Measurements from ENCODE around the gene PTTG1. TPM values are rescaled to one million over a fixed set of nuclear protein-coding genes. Genes with fewer than 3 reads are reported as not detected.

Gene PTTG1
- polyA plus RNA-seq (2013): 157 and 174 TPM in 2 replicates

DNA sequence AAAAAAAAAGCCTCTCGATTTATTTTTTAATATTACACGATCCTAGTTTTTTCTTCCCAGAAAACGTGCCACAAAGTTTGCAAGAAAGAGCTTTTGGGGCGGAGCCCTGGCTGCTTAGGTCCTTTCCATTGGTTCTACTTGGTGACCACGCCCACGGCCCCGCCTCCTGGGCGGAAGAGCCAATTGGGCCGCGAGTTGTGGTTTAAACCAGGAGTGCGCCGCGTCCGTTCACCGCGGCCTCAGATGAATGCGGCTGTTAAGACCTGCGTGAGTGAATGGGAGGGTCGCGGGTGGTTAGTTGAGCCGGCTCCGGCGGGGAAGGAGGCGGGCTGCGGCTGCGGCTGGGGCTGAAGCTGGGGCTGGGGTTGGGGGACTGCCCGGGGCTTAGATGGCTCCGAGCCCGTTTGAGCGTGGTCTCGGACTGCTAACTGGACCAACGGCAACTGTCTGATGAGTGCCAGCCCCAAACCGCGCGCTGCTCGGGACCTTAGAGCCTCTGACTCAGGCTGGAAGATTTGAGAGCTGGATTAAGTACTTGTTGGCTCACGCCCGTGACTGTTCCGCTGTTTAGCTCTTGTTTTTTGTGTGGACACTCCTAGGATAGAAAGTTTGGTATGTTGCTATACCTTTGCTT is at the start of gene PTTG1:
Gene PTTG1, plus strand, starts transcription at position 231 of the 634 bp plus-strand sequence. CDS start 458 bp downstream, outside the sequence.
- Histone ChIP-seq H3K4ac (ENCODE audit: low read depth, low read length) (peak within 1 kb of the TSS; percentile 44), H3K27ac (ENCODE audit: low read depth, low read length) (peak within 1 kb of the TSS; percentile 58), H2BK120ac (ENCODE audit: insufficient read depth, low read length, poor library complexity) (no peak within 1 kb of the TSS), H3K9me3 (ENCODE audit: insufficient read depth, low read depth, low read length) (no peaks in the 10 kb centered on the region), H4K91ac (ENCODE audit: low read depth, low read length) (peak within 1 kb of the TSS; percentile 28), H2AK5ac (ENCODE audit: low read length) (no peak within 1 kb of the TSS), H3K27me3 (ENCODE audit: insufficient read depth, low read length) (no peaks in the 10 kb centered on the region), H2BK5ac (ENCODE audit: low read depth, low read length, poor library complexity) (peak within 1 kb of the TSS; percentile 35), H3K14ac (ENCODE audit: low read length) (no peak within 1 kb of the TSS), H2BK12ac (ENCODE audit: low read length) (no peak within 1 kb of the TSS), H3K4me2 (ENCODE audit: low read length) (peak within 1 kb of the TSS; percentile 77), H4K12ac (ENCODE audit: low read depth, low read length) (no peak within 1 kb of the TSS), H4K8ac (ENCODE audit: low read depth, low read length) (peak within 1 kb of the TSS; percentile 62), H3K79me1 (ENCODE audit: low read length) (peaks cover 6% of the 10 kb centered on the region), H3K36me3 (ENCODE audit: control insufficient read depth in 1 of 2, insufficient read depth in 2 of 2, low read length in 2 of 2) (peaks cover 2 to 3% of the 10 kb centered on the region in 2 experiments), H3K18ac (ENCODE audit: low read length) (peak within 1 kb of the TSS; percentile 8), H3K23ac (ENCODE audit: low read length) (no peak within 1 kb of the TSS), H2AFZ (ENCODE audit: insufficient read depth, low read length, poor library complexity) (peak within 1 kb of the TSS; percentile 86), H3K79me2 (ENCODE audit: control insufficient read depth, insufficient read depth, low read length, poor library complexity) (peaks cover 4% of the 10 kb centered on the region), H3K4me1 (ENCODE audit: control insufficient read depth in 1 of 2, insufficient read depth in 2 of 2, low read length in 2 of 2) (peaks cover 4 to 10% of the 10 kb centered on the region in 2 experiments), H3K4me3 (ENCODE audit: low read depth, low read length) (peak within 1 kb of the TSS; percentile 78), H3K9ac (ENCODE audit: low read length) (peak within 1 kb of the TSS; percentile 75)
- DNase-seq: peak; percentile 94 to 98
- WGBS (ENCODE audit: extremely low coverage, insufficient coverage, insufficient read length): no CpG with 5 or more reads among the region's 39 CpGs

DNA sequence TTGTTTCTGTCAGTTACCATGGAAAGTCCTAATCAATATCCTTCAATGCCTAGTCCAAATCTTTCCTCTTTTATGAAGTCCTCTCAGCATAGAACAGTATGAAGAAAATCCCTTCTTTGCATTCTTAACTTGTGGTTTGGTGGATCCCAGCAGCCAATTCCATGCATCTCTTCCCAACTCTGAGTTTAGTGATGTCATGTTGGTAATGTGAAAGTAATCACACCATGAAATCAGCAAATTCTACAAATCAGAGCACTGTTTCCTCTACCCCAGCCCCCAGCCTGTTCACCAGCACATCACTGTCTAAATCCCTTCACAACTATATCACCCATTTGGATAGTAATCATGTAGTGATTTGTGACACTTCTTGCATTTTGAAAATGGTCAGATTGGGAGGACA is 46.5 kb upstream of the PTTG1 start:
- Histone ChIP-seq H3K9me3 (ENCODE audit: insufficient read depth, low read depth, low read length) (no peaks in the 10 kb centered on the region), H3K79me2 (ENCODE audit: control insufficient read depth, insufficient read depth, low read length, poor library complexity) (no peaks in the 10 kb centered on the region), H3K14ac (ENCODE audit: low read length) (no peak overlapping the region), H3K4me3 (ENCODE audit: low read depth, low read length) (no peak overlapping the region), H3K27ac (ENCODE audit: low read depth, low read length) (no peak overlapping the region), H3K27me3 (ENCODE audit: insufficient read depth, low read length) (peaks cover 8% of the 10 kb centered on the region), H2BK5ac (ENCODE audit: low read depth, low read length, poor library complexity) (no peak overlapping the region), H4K8ac (ENCODE audit: low read depth, low read length) (no peak overlapping the region), H4K12ac (ENCODE audit: low read depth, low read length) (no peak overlapping the region), H3K4me1 (ENCODE audit: control insufficient read depth in 1 of 2, insufficient read depth in 2 of 2, low read length in 2 of 2) (peaks cover 2 to 3% of the 10 kb centered on the region in 2 experiments), H3K23ac (ENCODE audit: low read length) (no peak overlapping the region), H3K79me1 (ENCODE audit: low read length) (peaks cover 1% of the 10 kb centered on the region), H2BK120ac (ENCODE audit: insufficient read depth, low read length, poor library complexity) (no peak overlapping the region), H2BK12ac (ENCODE audit: low read length) (no peak overlapping the region), H3K18ac (ENCODE audit: low read length) (no peak overlapping the region), H3K36me3 (ENCODE audit: control insufficient read depth in 1 of 2, insufficient read depth in 2 of 2, low read length in 2 of 2) (no peaks in the 10 kb centered on the region), H3K4ac (ENCODE audit: low read depth, low read length) (no peak overlapping the region), H2AK5ac (ENCODE audit: low read length) (no peak overlapping the region), H2AFZ (ENCODE audit: insufficient read depth, low read length, poor library complexity) (no peak overlapping the region), H3K4me2 (ENCODE audit: low read length) (no peak overlapping the region), H4K91ac (ENCODE audit: low read depth, low read length) (no peak overlapping the region), H3K9ac (ENCODE audit: low read length) (no peak overlapping the region)
- no peak for DNase-seq

DNA sequence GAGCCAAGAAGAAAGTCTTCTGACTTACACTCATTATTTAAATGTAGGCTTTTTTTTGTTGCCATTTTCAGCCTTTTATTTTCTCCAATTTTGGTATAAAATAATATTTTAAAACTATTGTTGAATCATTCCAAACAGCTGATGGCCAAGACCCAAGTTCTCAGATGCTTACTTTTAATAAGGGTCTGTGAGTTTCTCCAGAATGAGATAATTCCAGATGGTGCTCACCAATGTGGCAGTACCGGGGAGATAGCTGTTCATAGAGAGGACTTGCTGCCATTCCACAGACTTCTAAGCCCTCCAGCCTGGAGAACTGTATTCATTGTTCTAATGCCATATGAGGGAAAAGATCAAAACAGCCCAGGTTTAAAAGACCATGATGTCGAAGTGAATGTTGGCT is 46.0 kb upstream of the PTTG1 start:
- H2AK5ac ChIP-seq (ENCODE audit: low read length): no peak overlapping the region
- H4K91ac ChIP-seq (ENCODE audit: low read depth, low read length): no peak overlapping the region
- H3K9me3 ChIP-seq (ENCODE audit: insufficient read depth, low read depth, low read length): no peaks in the 10 kb centered on the region
- no peaks in the 10 kb centered on the region for H3K36me3 ChIP-seq (ENCODE audit: control insufficient read depth in 1 of 2, insufficient read depth in 2 of 2, low read length in 2 of 2)
- no peak overlapping the region for H2BK12ac ChIP-seq (ENCODE audit: low read length)
- WGBS (ENCODE audit: extremely low coverage, insufficient coverage, insufficient read length): no CpG with 5 or more reads among the region's 2 CpGs
- H3K27me3 ChIP-seq (ENCODE audit: insufficient read depth, low read length): peaks cover 4% of the 10 kb centered on the region
- H2AFZ ChIP-seq (ENCODE audit: insufficient read depth, low read length, poor library complexity): no peak overlapping the region
- H3K9ac ChIP-seq (ENCODE audit: low read length): no peak overlapping the region
- no peak overlapping the region for H3K4me3 ChIP-seq (ENCODE audit: low read depth, low read length)
- H3K79me1 ChIP-seq (ENCODE audit: low read length): no peaks in the 10 kb centered on the region
- H3K14ac ChIP-seq (ENCODE audit: low read length): no peak overlapping the region
- H3K23ac ChIP-seq (ENCODE audit: low read length): no peak overlapping the region
- peaks cover under 1 to 1% of the 10 kb centered on the region in 2 experiments for H3K4me1 ChIP-seq (ENCODE audit: control insufficient read depth in 1 of 2, insufficient read depth in 2 of 2, low read length in 2 of 2)
- H3K18ac ChIP-seq (ENCODE audit: low read length): no peak overlapping the region
- no peak overlapping the region for H3K27ac ChIP-seq (ENCODE audit: low read depth, low read length)
- no peak overlapping the region for H4K12ac ChIP-seq (ENCODE audit: low read depth, low read length)
- no peaks in the 10 kb centered on the region for H3K79me2 ChIP-seq (ENCODE audit: control insufficient read depth, insufficient read depth, low read length, poor library complexity)
- H3K4ac ChIP-seq (ENCODE audit: low read depth, low read length): no peak overlapping the region
- no peak overlapping the region for H3K4me2 ChIP-seq (ENCODE audit: low read length)
- H2BK5ac ChIP-seq (ENCODE audit: low read depth, low read length, poor library complexity): no peak overlapping the region
- DNase-seq: no peak
- no peak overlapping the region for H4K8ac ChIP-seq (ENCODE audit: low read depth, low read length)
- no peak overlapping the region for H2BK120ac ChIP-seq (ENCODE audit: insufficient read depth, low read length, poor library complexity)

DNA sequence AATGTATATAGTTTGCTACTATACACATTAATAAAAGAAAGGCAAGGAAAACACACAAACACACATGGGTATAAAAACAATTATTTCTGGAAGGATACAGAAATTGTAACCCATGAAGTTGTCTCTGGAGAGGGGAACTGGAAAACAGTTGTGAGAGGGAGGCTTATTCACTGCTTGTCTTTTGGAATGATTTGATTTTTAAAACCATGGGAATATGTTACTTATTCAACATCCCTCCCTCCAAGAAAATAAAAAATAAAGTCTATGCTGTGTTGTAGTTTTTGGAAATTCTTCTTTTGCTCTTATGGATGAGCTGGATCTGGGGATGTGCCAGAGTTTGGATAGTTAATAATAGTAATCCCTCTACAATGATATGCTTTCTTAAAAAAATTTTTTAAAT is 45.2 kb upstream of the PTTG1 start:
- H4K8ac ChIP-seq (ENCODE audit: low read depth, low read length): no peak overlapping the region
- no peak overlapping the region for H3K18ac ChIP-seq (ENCODE audit: low read length)
- no peak overlapping the region for H4K91ac ChIP-seq (ENCODE audit: low read depth, low read length)
- no peak overlapping the region for H3K4me2 ChIP-seq (ENCODE audit: low read length)
- H2BK120ac ChIP-seq (ENCODE audit: insufficient read depth, low read length, poor library complexity): no peak overlapping the region
- no peaks in the 10 kb centered on the region for H3K79me2 ChIP-seq (ENCODE audit: control insufficient read depth, insufficient read depth, low read length, poor library complexity)
- no peaks in the 10 kb centered on the region for H3K79me1 ChIP-seq (ENCODE audit: low read length)
- no peak overlapping the region for H3K23ac ChIP-seq (ENCODE audit: low read length)
- no peak for DNase-seq
- no peak overlapping the region for H3K4ac ChIP-seq (ENCODE audit: low read depth, low read length)
- no peaks in the 10 kb centered on the region for H3K9me3 ChIP-seq (ENCODE audit: insufficient read depth, low read depth, low read length)
- H3K27me3 ChIP-seq (ENCODE audit: insufficient read depth, low read length): no peaks in the 10 kb centered on the region
- no peak overlapping the region for H4K12ac ChIP-seq (ENCODE audit: low read depth, low read length)
- no peak overlapping the region for H2BK5ac ChIP-seq (ENCODE audit: low read depth, low read length, poor library complexity)
- no peak overlapping the region for H2BK12ac ChIP-seq (ENCODE audit: low read length)
- H2AK5ac ChIP-seq (ENCODE audit: low read length): no peak overlapping the region
- no peak overlapping the region for H3K4me3 ChIP-seq (ENCODE audit: low read depth, low read length)
- H2AFZ ChIP-seq (ENCODE audit: insufficient read depth, low read length, poor library complexity): no peak overlapping the region
- no peak overlapping the region for H3K14ac ChIP-seq (ENCODE audit: low read length)
- no peak overlapping the region for H3K9ac ChIP-seq (ENCODE audit: low read length)
- no peaks in the 10 kb centered on the region for H3K36me3 ChIP-seq (ENCODE audit: control insufficient read depth in 1 of 2, insufficient read depth in 2 of 2, low read length in 2 of 2)
- H3K27ac ChIP-seq (ENCODE audit: low read depth, low read length): no peak overlapping the region
- H3K4me1 ChIP-seq (ENCODE audit: control insufficient read depth in 1 of 2, insufficient read depth in 2 of 2, low read length in 2 of 2): no peaks in the 10 kb centered on the region
